Fibroblast of gingiva (primary cell): Measurements from ENCODE around the gene ITPKA.

Experiments used
- DNase-seq: peaks from one replicate; pipeline ENCODE4 v3.0.0-alpha.2; 2011; ENCODE audit warnings: low read depth

The ITPKA gene

DNA sequence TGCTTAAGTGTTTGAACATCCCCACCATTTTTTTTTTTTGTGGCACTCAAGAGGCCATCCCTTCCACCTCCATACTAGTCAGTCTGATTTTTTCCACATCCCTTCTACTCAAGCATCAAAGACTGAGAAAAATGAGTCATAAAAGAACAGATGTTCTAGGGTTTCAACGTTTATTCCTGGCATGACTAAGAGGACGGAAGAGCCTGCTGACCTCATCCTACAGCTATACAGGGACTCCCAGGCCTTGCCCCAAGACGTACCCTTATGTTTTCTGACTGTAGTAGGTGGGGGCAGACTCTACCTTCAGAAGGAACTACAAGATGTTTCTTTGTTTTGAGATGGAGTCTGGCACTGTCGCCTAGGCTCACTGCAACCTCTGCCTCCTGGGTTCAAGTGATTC is 3.3 kb upstream of the ITPKA start:
- peak; percentile 88 for DNase-seq

DNA sequence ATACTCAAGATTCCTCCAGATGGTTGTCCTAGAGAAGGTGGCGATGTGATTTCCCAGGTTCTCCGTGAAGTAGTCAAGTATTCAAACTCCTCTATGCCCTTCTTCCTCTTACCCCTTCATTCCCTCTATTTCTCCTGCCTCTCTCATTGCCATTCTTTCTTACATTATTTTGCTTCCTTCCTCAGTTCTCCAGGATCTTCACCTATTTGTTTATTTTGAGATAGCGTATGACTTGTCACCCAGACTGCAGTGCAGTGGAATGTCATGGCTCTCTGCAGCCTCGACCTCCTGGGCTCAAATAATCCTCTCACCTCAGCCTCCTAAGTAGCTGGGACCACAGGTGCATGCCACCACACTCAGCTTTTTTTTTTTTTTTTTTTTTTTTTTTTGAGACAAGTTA is 1.8 kb upstream of the ITPKA start:
- DNase-seq: no peak

DNA sequence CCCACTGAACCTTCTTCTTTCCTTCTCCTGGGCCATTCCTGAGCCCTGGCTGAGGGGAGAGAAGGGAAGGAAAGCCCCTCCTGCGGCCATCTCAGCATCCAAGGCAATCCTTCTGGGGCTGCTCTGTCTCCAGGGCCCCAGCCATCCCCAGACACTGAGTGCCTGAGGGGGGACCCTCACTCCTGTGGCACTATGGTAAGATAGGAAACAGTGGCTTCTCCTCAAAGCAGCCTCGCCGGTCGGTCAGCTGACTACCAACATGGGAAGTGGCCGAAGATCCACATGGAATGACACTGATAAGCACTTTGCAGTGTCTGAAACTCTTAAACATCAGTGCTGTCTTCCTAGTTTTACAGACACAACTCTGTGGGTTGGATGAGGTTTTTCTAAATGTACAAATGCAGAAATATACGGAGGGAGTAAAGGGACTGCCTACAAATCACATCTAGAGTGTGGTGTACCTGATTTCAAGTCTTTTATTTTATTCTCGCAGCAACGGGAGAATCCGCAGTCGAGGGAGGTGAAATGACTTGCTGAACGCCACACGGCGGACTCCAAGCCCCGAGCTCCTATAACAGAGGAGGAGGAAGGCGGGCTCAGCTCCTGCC is 973 bp upstream of the ITPKA start:
- no peak for DNase-seq

DNA sequence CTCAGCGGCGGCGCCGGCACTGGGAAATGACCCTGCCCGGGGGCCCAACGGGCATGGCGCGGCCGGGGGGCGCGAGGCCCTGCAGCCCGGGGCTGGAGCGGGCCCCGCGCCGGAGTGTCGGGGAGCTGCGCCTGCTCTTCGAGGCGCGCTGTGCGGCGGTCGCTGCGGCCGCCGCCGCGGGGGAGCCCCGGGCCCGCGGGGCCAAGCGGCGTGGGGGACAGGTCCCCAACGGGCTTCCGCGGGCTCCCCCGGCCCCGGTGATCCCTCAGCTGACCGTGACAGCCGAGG is 172 bp downstream of the ITPKA start:
- DNase-seq: no peak

DNA sequence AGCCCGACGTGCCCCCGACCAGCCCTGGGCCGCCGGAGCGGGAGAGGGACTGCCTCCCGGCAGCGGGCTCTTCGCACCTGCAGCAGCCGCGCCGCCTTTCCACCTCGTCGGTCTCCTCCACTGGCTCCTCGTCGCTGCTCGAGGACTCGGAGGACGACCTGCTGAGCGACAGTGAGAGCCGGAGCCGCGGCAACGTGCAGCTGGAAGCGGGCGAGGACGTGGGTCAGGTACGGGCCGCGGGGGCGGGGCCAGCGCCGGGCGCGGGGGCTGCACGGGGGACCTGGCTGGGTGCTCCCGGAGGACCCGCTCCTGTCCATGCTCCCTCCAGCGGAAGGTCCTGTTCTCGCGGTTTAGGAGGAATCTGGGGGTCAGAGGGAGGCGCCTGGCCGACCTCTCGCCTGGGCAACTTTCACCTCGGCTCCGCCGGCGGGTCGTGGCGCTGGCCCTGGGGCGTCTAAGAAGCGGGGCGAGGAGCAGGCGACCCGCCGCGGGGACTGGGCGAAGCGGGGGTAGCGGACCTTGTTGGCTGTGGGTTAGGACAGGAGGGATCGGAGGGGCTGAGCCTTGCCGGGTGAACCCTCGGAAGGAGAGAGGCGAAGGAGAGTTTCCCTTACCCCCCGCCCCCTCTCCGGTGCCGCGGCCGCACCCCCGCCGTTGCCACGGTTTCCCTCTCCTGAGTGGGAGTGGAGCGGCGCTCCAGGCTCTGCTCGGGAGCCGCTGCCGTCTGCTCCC is 682 bp downstream of the ITPKA start:
- no peak for DNase-seq

DNA sequence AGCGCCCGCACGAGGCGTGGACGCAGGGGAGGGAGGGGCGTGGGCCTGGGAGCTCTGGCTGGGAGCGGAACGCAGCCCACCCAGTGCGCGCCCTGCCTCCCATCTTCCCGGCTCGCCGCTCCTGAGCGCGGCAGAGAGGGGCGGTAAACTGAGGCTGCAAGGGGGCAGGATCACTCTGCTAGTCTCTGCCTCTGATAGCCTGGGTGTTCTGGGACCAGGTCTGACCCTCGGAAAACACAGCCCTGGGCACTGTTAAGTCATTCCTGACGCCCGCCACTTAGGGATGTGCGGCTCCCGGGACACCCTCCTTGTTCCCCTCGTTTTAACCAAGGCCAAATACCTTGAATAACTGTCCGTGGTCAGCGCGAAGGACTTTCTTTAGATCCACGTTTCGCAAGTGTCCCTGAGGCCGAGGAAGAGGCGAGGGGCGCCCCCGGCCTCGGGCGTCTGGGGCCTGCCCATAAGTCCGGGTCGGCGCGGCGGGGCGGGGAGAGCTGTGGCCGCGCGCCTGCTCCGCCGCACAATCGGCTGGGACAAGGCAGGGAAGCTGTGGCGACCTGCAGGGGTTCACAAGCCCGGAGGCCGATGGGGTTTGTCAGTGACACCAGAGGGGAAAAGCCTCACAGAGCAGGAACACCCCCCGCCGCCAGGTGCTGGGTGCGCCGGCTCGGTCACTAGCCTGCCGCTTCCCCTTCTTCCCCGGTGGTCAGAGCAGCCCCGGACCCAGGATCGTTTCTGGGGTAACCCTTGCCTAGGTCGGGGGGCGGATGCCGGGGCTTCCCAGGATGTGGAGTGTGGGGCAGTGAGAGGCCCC is 1.5 kb downstream of the ITPKA start:
- no peak for DNase-seq

DNA sequence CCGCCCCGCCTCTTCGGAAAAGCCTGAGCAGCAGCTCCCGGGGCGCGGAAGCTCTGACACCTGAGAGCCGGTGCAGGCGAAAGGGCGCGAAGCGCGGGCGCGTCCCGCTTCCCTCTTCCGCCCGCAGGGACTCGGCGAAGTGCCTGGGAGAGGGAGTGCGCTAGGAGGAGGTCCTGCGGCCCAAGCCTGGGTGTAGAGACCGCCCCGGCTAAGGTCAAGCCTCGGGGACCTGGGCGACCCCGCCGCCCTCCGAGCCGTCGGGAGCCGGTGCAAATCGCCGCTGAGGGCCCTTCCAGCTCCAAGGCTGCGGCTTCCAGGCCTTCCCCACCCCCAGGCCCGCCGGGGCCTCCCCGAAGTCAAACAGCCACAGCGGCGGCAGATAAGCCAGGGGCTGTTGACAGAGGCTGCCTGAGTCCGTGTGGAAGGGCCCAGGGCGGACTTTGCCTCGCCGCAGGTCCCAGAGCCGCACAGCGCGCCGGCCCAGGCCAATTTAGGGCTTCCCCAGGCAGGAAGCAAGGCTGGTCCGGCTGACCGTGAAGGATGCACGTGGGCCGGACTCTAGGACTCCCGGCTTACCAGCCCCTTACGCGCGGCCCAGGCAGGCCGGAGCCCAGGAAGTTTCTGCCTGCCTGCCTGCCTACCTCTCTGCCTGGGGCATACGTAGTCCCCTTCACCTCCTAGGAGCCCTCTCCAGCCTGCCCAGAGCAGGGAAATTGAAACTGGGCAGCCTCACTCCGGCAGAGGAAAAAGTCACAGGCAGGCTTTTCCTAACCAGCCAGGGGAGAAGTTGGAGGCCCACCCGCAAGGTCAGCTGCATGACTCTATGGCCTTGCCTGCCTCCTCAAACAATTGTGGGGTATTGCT is 2.3 kb downstream of the ITPKA start:
- DNase-seq: no peak

DNA sequence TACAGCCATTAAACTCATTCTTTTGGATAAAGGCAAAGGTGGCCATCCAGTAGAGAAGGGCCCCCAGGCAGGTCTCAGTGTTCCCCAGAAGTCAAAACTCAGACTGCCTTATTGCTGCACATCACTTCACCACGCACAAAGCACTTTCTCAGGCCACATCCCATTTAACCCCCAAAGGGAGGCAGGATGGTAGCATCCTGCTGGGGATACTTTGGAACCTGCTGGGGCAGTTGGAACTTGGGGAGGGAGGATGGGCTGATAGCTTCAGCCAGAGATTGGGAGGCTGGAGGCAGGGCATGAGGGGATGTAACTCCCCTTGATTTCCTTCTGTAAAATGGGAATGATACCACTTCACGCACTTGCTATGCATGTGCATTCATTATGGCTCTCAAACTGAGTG is 5.0 kb downstream of the ITPKA start:
- no peak for DNase-seq

DNA sequence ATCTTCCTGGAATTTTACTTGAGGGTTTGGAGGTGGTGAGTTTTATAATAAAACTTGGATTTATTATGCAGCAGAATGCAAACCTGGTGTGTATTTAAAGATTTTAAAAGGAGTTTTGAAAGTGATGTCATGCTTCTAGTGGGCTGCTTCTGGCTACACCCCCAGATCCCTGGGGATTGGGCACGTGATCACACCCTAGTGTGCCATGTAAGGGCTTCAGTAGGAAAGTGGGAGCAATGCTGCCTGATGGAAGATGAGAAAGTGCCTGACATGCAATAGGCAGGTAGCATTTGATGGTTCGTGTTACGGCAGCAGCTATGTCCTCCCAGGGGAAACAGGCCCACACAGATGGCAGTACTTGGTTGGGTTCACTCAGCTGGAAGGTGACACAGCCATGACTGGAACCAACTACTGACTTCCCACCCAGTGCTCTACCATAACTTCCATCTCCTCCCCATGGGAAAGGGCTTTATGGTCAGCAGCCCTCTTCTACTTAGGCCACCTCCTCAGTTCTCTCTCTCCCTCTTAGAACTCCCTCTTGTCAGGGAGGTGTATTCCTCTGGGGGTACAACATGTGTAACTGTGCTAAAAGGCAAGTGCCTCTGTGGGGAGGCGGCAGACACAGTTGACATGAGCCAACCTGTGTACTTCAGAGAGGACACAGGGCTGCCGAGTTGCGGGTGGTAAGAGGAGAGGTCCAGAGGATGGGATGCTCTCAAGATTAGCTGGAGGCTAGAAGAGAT is 5.6 kb downstream of the ITPKA start:
- DNase-seq: no peak

DNA sequence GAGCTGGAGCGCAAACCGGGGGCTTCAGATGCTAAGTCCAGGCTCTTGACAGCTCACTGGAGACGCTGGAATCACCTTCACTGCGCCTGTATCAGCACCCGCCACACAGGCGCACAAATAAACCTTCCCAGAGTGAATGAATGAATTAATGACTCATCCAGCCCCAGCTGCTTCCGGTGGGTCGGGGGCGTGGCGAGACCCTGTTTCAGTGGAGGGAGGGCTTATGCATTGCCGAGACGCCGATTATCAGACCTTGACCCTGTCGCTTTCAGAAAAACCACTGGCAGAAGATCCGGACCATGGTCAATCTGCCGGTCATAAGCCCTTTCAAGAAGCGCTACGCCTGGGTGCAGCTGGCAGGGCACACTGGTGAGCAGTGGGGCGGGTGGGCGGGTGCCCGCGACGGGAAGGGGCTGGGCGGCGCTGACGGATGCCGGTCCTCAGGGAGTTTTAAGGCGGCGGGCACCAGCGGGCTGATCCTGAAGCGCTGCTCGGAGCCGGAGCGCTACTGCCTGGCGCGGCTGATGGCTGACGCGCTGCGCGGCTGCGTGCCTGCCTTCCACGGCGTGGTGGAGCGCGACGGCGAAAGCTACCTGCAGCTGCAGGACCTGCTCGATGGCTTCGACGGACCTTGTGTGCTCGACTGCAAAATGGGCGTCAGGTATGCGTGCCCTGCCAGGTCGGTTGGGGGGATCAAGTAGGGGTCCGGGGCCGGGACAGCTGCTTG is 7.7 kb downstream of the ITPKA start:
- DNase-seq: no peak

DNA sequence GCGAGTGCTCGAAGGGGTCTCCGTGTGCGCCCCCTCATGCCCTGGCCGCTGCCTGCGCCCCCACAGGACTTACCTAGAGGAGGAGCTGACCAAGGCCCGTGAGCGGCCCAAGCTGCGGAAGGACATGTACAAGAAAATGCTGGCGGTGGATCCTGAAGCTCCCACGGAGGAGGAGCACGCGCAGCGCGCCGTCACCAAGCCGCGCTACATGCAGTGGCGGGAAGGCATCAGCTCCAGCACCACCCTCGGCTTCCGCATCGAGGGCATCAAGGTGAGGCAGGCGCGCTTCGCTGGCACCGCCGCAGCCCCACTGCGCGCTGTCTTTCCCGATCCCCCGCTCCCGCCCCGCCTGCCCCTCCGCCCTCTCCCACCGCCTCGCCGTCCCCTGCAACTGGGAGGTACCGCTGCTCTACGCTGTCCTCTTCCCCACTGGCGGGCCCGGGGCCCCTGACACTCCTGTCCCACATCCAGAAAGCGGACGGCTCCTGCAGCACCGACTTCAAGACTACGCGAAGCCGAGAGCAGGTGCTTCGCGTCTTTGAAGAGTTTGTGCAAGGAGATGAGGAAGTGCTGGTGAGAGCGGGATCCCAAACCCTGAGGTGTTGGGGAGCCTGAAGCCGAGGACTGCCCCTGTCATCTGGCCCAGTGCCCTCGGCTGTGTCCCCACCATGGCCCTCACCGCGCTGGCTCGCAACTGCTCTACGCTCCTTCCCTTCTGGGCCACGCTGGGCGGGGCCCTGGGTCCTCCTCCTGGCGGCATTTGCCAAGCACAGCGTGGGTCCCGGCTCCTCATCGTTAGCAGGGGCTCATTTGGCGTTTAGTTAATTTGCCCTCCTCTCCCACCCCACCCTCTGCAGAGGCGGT is 8.5 kb downstream of the ITPKA start:
- no peak for DNase-seq

DNA sequence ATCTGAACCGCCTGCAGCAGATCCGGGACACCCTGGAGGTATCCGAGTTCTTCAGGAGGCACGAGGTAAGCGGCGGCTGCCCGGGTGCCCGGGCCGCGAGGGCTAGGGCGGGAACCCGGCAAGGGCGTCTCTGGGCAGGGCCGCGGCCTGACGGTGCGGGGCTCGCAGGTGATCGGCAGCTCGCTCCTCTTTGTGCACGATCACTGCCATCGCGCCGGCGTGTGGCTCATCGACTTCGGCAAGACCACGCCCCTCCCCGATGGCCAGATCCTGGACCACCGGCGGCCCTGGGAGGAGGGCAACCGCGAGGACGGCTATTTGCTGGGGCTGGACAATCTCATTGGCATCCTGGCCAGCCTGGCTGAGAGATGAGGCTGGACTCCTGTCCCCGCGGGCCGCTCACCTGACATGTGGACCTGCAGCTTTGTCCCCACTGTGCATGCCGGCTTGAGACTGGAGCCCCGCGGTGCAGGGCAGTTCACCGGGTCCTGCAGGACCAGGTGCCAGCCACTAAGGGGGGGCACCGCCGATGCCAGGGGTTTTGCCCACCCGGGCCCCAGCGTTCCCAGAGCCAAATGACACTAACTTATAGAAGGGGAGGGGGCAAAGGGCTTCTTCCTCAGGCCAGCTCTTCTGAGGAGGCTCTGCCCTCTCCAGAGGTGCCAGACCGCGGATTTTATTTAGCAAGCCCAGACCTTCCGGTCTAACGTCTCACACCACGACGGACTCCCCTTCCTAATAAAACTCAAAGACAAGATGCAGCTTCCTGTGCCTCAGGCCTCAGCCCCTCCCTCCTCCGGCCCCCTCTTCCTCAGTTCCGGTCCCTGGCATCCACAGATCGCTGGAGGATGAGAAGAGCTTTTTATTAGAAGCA is 9.4 kb downstream of the ITPKA start:
- DNase-seq: no peak

DNA sequence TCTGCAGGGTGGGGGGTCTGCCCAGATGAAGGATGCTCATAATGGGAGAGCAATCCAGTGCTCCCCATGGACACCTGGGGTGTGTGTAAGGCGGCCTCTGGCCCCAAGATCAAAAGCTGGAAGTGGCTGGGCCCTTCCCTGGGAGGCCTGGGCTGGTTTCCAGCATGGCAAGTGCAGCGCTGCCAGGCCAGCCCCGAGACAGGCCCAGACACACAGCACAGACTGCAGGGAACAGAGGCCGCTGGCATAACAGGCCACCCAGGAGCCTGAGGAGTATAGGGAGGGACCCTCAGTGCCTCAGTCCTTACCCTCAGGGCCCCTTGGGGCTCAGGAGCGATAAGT is 10.0 kb downstream of the ITPKA start:
- no peak for DNase-seq

DNA sequence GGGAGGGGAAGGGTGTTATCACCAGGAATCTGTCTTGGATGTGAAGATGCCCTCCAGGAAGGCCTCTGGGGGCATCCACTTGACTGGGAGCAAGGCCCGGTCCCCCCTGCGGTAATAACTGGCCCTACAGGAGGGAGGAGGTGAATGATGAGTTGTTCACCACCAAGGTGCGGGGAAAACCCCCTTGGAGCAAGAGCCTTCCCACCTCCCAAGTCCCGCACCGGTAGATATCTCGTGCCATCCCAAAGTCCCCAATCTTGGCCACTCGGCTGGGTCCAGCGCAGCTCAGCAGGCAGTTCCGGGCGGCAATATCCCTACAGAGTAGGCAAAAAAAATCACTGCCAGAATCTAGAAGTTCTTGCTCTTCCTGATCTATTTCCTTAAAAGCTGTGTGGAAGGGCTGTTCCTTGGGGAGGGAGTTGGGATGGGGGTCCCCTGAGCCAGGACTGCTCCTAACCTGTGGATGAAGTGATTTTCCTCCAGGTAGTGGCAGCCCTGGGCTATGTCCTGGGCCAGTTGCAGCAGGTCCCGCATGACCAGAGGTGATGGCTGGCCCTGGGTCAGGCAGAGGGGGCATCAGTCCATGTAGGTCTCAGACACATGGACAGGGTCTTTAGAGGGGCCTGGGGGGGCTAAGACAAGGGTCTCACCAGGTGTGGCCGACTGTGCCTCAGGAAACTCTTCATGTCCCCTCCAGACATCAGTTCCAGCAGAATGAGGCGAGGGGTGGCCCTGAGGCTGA is 11.2 kb downstream of the ITPKA start:
- DNase-seq: no peak

DNA sequence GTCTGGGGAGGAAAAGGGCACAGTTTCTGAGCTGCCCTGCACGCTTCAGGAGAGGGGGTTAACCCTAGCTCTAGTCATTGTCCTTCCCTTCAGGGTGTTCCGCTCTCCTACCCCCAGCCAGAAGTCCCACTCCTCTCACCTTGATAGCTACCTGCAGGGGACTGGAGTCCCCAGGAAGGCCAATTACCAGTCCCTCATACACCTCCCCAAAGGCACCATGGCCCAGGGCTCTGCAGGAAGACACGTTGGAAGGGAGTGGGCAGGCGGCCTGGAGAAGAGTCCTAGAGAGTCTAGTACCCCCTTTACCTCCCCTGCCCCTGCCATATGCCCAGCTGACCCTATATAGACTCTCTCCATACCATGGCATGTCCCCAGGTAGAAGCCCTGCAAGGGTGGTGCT is 12.1 kb downstream of the ITPKA start:
- no peak for DNase-seq

DNA sequence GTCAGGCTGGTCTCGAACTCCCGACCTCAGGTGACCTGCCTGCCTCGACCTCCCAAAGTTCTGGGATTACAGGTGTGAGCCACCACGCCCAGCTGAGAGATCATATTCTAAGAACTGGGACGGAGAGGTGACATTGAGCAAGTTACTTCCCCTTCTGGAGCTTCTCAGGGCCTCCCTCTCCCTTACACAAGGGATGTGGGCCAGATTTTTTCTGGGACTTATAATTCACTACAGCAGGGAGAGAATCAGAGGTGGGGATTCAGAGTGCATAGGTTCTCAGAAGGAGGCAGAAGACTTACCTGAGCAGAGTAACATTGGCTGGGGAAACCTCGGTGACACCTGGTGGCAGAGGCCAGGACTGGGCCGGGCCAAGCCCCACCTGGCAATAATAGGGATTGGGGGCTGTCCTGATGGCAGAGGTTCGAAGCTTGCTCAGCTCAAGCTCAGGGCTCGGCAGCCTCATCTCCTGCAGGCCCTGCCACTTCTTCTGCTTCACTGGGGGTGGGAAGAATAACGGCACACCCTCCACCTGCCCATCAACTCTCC is 13.2 kb downstream of the ITPKA start:
- no peak for DNase-seq

DNA sequence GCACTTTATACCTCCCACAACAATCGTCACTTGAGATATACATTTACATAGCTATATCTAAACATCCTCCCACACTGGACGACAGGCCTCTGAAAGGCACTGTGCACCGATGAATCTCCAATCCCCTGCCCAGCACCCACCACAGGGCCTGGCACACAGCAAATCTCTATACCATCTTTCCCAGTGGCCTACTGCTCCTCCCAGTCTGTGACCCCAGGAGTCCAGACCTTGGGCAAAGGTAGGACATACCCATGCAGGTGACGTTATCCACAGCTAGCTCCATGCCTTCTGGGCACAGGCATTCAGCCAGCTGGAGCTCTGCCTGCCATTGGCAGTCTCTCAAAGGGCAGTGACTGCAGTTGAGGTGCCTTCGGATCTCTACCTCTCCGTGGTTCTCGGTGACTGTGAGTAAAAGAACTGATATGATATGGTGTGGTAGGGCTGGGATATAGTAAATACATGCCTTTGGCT is 14.2 kb downstream of the ITPKA start:
- no peak for DNase-seq

DNA sequence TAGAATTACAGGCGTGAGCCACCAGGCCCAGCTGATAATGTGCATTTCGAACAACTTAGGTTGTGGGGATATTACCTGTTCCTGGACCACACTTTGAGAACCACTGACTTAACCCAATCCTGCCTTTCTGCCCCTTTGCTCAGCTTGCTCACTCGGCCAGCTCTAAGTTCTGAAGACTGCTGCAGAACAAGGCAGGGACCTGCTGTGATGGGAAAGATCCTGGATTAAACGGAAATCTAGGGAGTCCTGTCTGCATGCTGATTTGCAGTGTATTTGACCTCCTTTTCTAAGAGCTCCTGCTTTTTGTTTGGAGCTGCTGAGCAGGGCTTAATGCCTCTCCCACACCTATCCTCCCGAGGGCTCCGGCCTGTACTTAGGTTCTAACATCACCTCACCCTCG is 17.1 kb downstream of the ITPKA start:
- DNase-seq: no peak
